Fibroblast of mammary gland (primary cell): Measurements from ENCODE around the gene PHF12.

ENCODE experiments used
- DNase-seq: peaks from one replicate; pipeline ENCODE4 v3.0.0-alpha.2; 2010; ENCODE audit warnings: low read depth
- H3K4me3 ChIP-seq: 2 replicates; pipeline ENCODE4 v1.5.1; 2011; ENCODE audit warnings: low read depth, mild to moderate bottlenecking, low read length, moderate library complexity; ENCODE audit not compliant: control insufficient read depth
- TF ChIP-seq, protein P1 (sequence below): conservative IDR thresholded peaks from 2 replicates; pipeline ENCODE4 v1.5.1; 2011; ENCODE audit warnings: low read depth, low read length, inconsistent platforms; ENCODE audit not compliant: control insufficient read depth, insufficient read depth

The PHF12 gene

DNA sequence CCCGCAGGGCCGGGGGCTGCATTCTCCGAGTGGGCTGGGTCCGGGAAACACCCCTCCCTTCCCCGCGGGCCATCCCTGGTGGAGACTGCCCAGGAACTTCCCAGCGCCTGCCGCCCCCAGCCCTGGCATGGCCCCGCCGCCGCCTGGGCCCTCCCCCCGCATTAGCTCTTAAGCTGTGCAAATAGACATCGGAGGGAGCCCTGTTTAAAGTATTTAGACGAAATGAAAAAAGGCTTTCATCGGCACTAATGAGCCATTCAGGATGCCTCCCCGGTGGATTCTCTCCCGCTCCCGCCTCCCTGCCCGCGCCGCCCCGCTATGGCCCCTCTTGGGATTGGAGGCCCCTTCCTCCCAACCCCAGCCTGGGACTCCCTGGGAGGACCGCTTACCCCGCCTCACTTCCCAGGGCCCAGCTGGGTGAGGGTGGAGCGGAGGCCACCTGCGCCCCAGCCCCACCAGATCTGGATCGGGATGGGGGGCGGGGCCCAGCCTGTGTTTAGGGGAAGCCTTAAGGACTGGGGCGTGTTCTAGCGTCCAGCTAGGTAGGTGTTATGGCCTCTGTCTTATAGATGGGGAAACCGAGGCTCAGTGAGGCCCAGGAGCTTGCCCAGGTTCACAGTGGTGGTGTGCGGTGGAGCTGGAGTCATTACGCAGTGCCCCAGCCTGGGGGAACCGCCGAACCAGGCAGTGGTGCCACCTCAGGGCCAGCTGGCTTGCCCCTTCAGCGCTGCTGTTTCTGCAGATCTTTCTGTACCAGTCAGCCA, 34.8 kb upstream of the PHF12 start:
- H3K4me3 ChIP-seq: no peak overlapping the region
- no peak for DNase-seq
- TF ChIP-seq, protein P1, sequence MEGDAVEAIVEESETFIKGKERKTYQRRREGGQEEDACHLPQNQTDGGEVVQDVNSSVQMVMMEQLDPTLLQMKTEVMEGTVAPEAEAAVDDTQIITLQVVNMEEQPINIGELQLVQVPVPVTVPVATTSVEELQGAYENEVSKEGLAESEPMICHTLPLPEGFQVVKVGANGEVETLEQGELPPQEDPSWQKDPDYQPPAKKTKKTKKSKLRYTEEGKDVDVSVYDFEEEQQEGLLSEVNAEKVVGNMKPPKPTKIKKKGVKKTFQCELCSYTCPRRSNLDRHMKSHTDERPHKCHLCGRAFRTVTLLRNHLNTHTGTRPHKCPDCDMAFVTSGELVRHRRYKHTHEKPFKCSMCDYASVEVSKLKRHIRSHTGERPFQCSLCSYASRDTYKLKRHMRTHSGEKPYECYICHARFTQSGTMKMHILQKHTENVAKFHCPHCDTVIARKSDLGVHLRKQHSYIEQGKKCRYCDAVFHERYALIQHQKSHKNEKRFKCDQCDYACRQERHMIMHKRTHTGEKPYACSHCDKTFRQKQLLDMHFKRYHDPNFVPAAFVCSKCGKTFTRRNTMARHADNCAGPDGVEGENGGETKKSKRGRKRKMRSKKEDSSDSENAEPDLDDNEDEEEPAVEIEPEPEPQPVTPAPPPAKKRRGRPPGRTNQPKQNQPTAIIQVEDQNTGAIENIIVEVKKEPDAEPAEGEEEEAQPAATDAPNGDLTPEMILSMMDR: no peak

DNA sequence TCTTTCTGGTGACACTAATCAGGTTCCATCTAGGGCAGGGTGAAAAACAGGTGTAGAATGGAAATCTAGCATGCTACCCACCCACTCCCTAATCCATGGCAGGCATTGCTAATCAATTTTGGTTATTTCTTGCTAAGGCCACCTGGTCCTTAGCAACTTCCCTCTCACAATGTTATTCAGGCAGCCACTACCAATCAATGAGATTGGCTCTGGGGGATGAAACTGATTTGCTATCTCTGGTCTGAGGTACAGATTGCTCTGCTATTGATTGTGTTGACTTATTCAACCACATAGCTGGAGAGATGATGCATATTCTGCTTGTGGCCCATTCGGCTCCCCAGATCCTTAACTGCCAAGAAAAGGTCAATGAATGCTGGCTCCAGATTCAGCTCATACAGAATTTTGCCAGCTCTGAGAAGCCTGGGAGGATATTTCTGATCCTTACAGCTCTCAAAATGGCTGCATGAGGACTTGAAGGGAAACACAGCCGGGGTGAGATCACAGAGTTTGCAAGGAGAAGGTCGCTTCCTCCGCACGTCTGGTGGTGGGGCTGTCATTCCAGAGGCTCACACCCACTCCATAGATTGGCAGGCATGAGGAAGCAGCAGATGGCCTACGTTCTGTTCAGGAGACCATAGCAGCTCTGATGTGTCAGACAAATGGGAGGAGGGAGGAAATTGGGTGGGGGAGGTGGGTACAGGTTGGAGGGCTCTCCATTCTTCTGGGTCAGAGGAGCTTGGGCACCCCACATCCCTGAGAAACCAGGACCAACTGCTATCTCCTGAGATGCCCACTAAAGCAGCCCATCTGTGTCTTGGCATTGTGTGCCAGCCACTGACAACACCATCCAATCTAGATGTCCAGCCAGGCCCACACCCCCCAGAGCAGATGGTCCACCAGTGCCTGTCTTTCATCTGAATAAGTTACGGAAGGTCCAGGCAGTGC, 32.2 kb upstream of the PHF12 start:
- TF ChIP-seq, protein P1: no peak
- DNase-seq: no peak
- H3K4me3 ChIP-seq: no peak overlapping the region

DNA sequence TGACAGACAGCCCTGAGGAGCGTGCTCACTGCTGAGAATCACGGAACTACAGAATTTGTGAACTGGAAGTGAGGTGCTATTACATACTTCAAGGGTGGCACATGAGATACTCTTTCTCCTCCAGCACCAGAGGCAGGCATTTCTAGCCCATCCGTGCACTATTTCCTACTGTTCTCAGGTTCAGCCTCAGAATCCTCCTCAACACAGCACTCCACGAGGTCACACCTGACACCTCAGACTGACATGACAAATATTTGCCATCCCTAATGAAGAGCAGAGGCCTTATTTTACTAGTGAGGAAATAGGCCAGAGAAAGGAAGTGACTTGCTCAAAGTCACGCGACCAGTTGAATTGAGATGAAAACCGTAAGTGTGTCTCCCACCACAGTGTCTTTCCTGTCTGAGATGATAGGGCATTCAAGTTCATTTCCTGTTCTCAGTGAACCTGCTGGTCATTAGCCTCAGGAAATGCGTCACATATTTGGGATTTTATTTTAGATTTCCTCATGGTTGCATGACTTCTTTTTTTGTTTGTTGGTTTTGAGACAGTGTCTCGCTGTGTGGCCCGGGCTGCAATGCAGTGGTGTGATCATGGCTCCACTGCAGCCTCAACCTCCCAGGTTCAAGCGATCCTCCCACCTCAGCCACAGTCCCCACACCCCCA, 30.9 kb upstream of the PHF12 start:
- DNase-seq: no peak
- TF ChIP-seq, protein P1: no peak
- no peak overlapping the region for H3K4me3 ChIP-seq

DNA sequence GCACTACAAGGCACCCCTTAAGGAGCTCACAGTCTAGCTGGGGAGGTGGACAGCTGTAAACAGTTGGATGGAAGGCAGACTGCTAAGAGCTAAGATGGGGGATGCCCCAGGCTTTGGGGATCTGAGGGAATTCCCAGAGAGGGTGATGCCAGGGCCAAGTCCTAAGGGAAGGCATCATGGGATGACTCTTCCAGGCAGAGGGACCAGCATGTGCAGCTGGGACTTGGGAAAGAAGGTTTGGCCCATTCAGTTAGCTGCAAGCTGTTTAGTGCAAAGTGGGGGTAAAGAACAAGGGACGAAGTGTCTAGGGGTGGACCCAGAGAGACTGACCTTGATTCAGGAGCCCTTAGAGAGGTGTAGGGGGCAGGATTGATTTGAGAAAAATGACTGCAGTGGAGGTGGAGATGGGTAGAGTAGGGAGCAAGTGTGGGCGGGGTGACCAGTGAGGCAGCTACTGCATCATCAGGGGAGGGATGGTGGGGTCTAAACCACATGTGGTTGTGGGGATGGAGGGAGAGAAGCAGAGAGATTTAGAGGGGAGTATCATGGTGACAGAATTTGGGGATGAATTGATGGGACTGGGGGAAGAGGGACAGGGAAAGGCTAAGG, 27.1 kb upstream of the PHF12 start:
- H3K4me3 ChIP-seq: no peak overlapping the region
- no peak for DNase-seq
- TF ChIP-seq, protein P1: no peak

DNA sequence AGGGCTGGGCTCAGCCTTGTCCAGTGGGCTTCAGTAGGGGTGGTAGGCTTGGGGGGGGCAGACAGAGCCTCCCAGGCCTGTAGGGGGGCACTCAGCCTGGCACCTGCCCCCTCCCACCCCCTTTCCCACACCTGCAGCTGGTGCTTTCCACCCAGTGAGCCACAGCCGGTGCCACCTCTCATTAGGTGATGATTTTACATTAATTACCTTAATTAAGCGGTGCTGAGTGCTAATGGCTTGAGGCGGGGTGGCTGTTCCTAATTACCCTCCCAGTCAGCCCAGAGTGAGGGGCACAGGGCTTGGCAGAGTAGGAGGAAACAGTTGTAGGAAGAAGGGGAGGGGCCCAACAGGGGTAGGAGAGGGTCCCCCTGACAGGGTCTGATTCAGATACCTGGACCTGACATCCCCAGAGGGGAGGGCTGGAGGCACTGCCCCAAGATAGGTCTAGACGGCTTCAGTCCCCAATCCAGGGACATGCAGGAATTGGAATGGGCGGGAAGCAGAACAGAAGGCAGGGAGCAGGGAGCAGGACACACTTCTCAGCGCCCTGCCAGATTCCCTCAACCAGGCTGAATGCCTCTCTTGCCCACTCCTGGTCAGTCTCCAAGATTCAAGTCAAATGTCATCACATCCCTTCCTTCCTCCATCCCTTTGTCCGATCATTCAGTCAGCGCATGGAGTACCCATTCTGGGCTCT, 26.5 kb upstream of the PHF12 start:
- no peak for DNase-seq
- no peak overlapping the region for H3K4me3 ChIP-seq
- TF ChIP-seq, protein P1: no peak

DNA sequence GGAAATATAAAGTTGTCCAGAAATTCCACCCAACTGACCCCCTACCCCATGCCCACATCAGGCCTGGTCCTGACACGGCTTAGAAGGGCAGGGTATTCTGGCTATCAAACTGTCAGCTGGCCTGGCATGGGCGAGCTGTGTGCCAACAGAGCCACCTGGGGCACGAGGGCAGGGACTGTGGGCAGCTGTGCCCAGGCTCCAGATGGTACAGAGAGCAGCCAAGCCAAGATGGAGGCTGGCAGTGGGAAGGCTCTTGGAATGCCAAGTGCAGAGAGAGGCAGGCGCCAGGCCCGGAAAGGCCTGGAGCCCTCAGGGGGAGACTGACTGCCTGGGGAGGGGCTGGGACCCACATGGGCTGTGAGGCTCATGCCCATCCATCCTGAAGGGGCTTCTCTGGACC, 24.3 kb upstream of the PHF12 start:
- no peak for DNase-seq
- TF ChIP-seq, protein P1: no peak
- no peak overlapping the region for H3K4me3 ChIP-seq
